ENCODE measurements around the gene HINT3. TPM values are rescaled to one million over a fixed set of nuclear protein-coding genes. Genes with fewer than 3 reads are reported as not detected.
A peak's percentile ranks its signal among the peaks of the same experiment; 100 is the strongest.
"Not testable (repeated sequence)": the region's sequence is repeated elsewhere in the genome, so short reads cannot be mapped to it uniquely, and the experiment has no call there.

Gene HINT3
- polyA plus RNA-seq, 2 donors = 2.8 to 10.1 TPM

GRCh38 chr6:125935520-125935919, 21.1 kb upstream of the HINT3 start:
- WGBS, 2 donors = 83 to 88% methylated on average over 5 of the region's 5 CpGs
- not testable (repeated sequence) for H3K4me3 ChIP-seq (ENCODE audit: low read depth in 1 of 2, low read length in 2 of 2); H3K9me3 ChIP-seq (ENCODE audit: control insufficient read depth in 2 of 2, insufficient read depth in 1 of 2, low read depth in 1 of 2, low read length in 1 of 2); H3K4me1 ChIP-seq (ENCODE audit: control insufficient read depth in 2 of 2, insufficient read depth in 2 of 2, low read length in 1 of 2); H3K36me3 ChIP-seq (ENCODE audit: control insufficient read depth in 2 of 2, insufficient read depth in 2 of 2, low read length in 1 of 2); H3K27me3 ChIP-seq (ENCODE audit: control insufficient read depth in 1 of 2, insufficient read depth in 2 of 2, low read length in 2 of 2); H3K27ac ChIP-seq (ENCODE audit: low read depth in 2 of 2, low read length in 1 of 2)

DNA sequence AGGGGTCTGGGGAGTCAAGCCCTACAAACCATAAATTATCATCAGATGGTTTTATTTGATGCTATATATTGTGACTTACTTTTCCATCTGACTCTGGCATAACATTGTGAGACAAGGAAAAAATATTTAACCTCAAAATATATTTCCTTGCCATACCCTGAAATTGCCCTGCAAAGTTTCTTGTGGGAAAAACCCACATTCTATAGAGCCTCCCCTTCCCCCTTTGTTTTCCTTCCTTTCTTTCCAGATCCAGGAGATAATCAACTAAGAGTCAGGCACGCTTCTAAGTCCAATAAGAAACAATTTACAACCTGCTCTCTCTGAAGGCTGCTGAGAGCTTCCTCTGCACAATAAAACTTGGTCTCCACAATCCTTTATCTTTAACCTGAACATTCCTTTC, 17.5 kb upstream of the HINT3 start:
- H3K9me3 ChIP-seq (ENCODE audit: control insufficient read depth in 2 of 2, insufficient read depth in 1 of 2, low read depth in 1 of 2, low read length in 1 of 2) = no peaks in the 10 kb centered on the region
- no peak overlapping the region for H3K4me3 ChIP-seq (ENCODE audit: low read depth in 1 of 2, low read length in 2 of 2)
- H3K27me3 ChIP-seq (ENCODE audit: control insufficient read depth in 1 of 2, insufficient read depth in 2 of 2, low read length in 2 of 2) = no peaks in the 10 kb centered on the region
- no peak overlapping the region for H3K27ac ChIP-seq (ENCODE audit: low read depth in 2 of 2, low read length in 1 of 2)
- 80 to 84% methylated on average over 1 of the region's 1 CpG for WGBS, 2 donors
- no peaks in the 10 kb centered on the region for H3K36me3 ChIP-seq (ENCODE audit: control insufficient read depth in 2 of 2, insufficient read depth in 2 of 2, low read length in 1 of 2)
- peaks cover 0 to 7% of the 10 kb centered on the region in 2 donors for H3K4me1 ChIP-seq (ENCODE audit: control insufficient read depth in 2 of 2, insufficient read depth in 2 of 2, low read length in 1 of 2)

GRCh38 chr6:125939791-125940190, 16.8 kb upstream of the HINT3 start:
- Histone ChIP-seq H3K36me3 (ENCODE audit: control insufficient read depth in 2 of 2, insufficient read depth in 2 of 2, low read length in 1 of 2) (no peaks in the 10 kb centered on the region), H3K4me3 (ENCODE audit: low read depth in 1 of 2, low read length in 2 of 2) (no peak overlapping the region), H3K4me1 (ENCODE audit: control insufficient read depth in 2 of 2, insufficient read depth in 2 of 2, low read length in 1 of 2) (peaks cover 0 to 7% of the 10 kb centered on the region in 2 donors), H3K9me3 (ENCODE audit: control insufficient read depth in 2 of 2, insufficient read depth in 1 of 2, low read depth in 1 of 2, low read length in 1 of 2) (no peaks in the 10 kb centered on the region), H3K27ac (ENCODE audit: low read depth in 2 of 2, low read length in 1 of 2) (no peak overlapping the region), H3K27me3 (ENCODE audit: control insufficient read depth in 1 of 2, insufficient read depth in 2 of 2, low read length in 2 of 2) (no peaks in the 10 kb centered on the region)
- WGBS, 2 donors = 58 to 62% methylated on average over 2 of the region's 2 CpGs

DNA sequence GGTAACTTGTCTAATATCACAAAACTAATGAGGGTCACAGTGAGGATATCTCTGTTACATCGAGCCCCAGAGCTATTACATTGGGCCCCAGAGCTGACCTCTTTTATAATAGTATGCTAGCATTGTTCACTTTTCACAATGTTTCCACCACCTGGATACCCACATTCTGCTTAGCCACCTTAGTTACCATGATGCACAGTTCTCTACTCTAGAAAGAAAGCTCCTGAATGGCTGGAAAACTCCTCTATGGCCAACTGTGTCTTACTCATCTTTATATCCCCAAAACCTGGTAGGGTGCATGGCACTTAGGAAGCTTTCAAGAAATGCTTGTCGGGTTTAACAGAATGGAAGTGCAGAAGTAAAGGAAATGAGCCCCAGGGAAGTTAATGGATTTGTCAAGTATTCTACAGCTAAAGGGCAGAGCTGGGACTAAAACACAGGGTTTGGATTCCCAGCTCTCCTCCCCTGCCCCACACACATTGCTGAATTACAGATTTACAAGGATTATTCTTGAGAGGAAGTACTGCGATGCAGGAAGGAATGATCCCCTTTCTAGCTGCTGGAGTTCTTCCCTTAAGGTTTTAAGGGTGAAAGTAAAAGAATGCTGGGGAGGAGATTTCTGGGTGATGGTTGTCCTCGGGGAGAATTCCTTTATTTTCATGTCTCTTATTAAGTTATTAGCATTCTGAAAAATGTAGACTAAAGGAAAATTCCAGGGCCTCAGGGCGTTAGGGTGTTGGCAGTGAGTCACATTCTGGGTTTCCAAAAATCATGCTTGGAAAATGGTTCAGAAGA, 16.1 kb upstream of the HINT3 start:
- WGBS, 2 donors = 38 to 47% methylated on average over 5 of the region's 5 CpGs
- H3K4me1 ChIP-seq (ENCODE audit: control insufficient read depth in 2 of 2, insufficient read depth in 2 of 2, low read length in 1 of 2) = peaks cover 0 to 7% of the 10 kb centered on the region in 2 donors
- no peaks in the 10 kb centered on the region for H3K27me3 ChIP-seq (ENCODE audit: control insufficient read depth in 1 of 2, insufficient read depth in 2 of 2, low read length in 2 of 2)
- no peaks in the 10 kb centered on the region for H3K9me3 ChIP-seq (ENCODE audit: control insufficient read depth in 2 of 2, insufficient read depth in 1 of 2, low read depth in 1 of 2, low read length in 1 of 2)
- H3K27ac ChIP-seq (ENCODE audit: low read depth in 2 of 2, low read length in 1 of 2) = peak overlapping the region; percentile 20 to 51
- H3K4me3 ChIP-seq (ENCODE audit: low read depth in 1 of 2, low read length in 2 of 2) = no peak overlapping the region
- no peaks in the 10 kb centered on the region for H3K36me3 ChIP-seq (ENCODE audit: control insufficient read depth in 2 of 2, insufficient read depth in 2 of 2, low read length in 1 of 2)

GRCh38 chr6:125942672-125943527, 13.7 kb upstream of the HINT3 start:
- 61 to 64% methylated on average over 10 of the region's 10 CpGs for WGBS, 2 donors

GRCh38 chr6:125943528-125944433, 12.8 kb upstream of the HINT3 start:
- Histone ChIP-seq H3K4me3 (ENCODE audit: low read depth in 1 of 2, low read length in 2 of 2) (no peak overlapping the region), H3K36me3 (ENCODE audit: control insufficient read depth in 2 of 2, insufficient read depth in 2 of 2, low read length in 1 of 2) (no peaks in the 10 kb centered on the region), H3K9me3 (ENCODE audit: control insufficient read depth in 2 of 2, insufficient read depth in 1 of 2, low read depth in 1 of 2, low read length in 1 of 2) (no peaks in the 10 kb centered on the region), H3K27ac (ENCODE audit: low read depth in 2 of 2, low read length in 1 of 2) (peak overlapping the region; percentile 73 to 76), H3K27me3 (ENCODE audit: control insufficient read depth in 1 of 2, insufficient read depth in 2 of 2, low read length in 2 of 2) (no peaks in the 10 kb centered on the region), H3K4me1 (ENCODE audit: control insufficient read depth in 2 of 2, insufficient read depth in 2 of 2, low read length in 1 of 2) (peaks cover 0 to 7% of the 10 kb centered on the region in 2 donors)
- 59 to 69% methylated on average over 4 of the region's 4 CpGs for WGBS, 2 donors

More at GRCh38 chr6:125942672-125943527, 13.7 kb upstream of the HINT3 start:
- peak overlapping the region; percentile 76 to 80 for H3K27ac ChIP-seq (ENCODE audit: low read depth in 2 of 2, low read length in 1 of 2)
- no peaks in the 10 kb centered on the region for H3K9me3 ChIP-seq (ENCODE audit: control insufficient read depth in 2 of 2, insufficient read depth in 1 of 2, low read depth in 1 of 2, low read length in 1 of 2)
- no peaks in the 10 kb centered on the region for H3K36me3 ChIP-seq (ENCODE audit: control insufficient read depth in 2 of 2, insufficient read depth in 2 of 2, low read length in 1 of 2)
- no peaks in the 10 kb centered on the region for H3K27me3 ChIP-seq (ENCODE audit: control insufficient read depth in 1 of 2, insufficient read depth in 2 of 2, low read length in 2 of 2)
- no peak overlapping the region for H3K4me3 ChIP-seq (ENCODE audit: low read depth in 1 of 2, low read length in 2 of 2)
- peaks cover 0 to 7% of the 10 kb centered on the region in 2 donors for H3K4me1 ChIP-seq (ENCODE audit: control insufficient read depth in 2 of 2, insufficient read depth in 2 of 2, low read length in 1 of 2)

GRCh38 chr6:125944434-125944816, 12.1 kb upstream of the HINT3 start:
- Histone ChIP-seq H3K27me3 (ENCODE audit: control insufficient read depth in 1 of 2, insufficient read depth in 2 of 2, low read length in 2 of 2) (no peaks in the 10 kb centered on the region), H3K4me3 (ENCODE audit: low read depth in 1 of 2, low read length in 2 of 2) (no peak overlapping the region), H3K9me3 (ENCODE audit: control insufficient read depth in 2 of 2, insufficient read depth in 1 of 2, low read depth in 1 of 2, low read length in 1 of 2) (no peaks in the 10 kb centered on the region), H3K4me1 (ENCODE audit: control insufficient read depth in 2 of 2, insufficient read depth in 2 of 2, low read length in 1 of 2) (peaks cover 0 to 7% of the 10 kb centered on the region in 2 donors), H3K27ac (ENCODE audit: low read depth in 2 of 2, low read length in 1 of 2) (peak overlapping the region; percentile 30 to 55), H3K36me3 (ENCODE audit: control insufficient read depth in 2 of 2, insufficient read depth in 2 of 2, low read length in 1 of 2) (no peaks in the 10 kb centered on the region)
- 10% methylated on average over 5 of the region's 5 CpGs for WGBS, 2 donors

DNA sequence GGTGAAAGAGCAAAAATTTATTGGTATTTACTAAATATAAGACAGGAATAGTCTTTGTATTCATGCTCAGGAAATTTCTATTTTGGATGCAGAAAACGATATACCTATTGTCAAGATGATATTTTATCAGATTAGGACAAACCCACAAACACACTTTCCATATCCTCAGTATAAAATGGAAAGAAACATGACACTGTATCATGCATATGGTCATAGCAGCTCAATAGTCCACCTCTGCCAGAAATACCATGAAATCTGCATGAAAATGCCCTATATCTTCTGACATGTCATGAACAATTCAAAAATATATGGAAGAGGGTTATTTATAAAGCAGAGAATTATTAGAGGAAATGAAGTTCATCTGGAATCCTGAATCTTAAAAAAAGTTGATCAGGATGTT, 11.7 kb upstream of the HINT3 start:
- no peak overlapping the region for H3K4me3 ChIP-seq (ENCODE audit: low read depth in 1 of 2, low read length in 2 of 2)
- peaks cover 0 to 7% of the 10 kb centered on the region in 2 donors for H3K4me1 ChIP-seq (ENCODE audit: control insufficient read depth in 2 of 2, insufficient read depth in 2 of 2, low read length in 1 of 2)
- H3K36me3 ChIP-seq (ENCODE audit: control insufficient read depth in 2 of 2, insufficient read depth in 2 of 2, low read length in 1 of 2) = no peaks in the 10 kb centered on the region
- no peaks in the 10 kb centered on the region for H3K9me3 ChIP-seq (ENCODE audit: control insufficient read depth in 2 of 2, insufficient read depth in 1 of 2, low read depth in 1 of 2, low read length in 1 of 2)
- no peaks in the 10 kb centered on the region for H3K27me3 ChIP-seq (ENCODE audit: control insufficient read depth in 1 of 2, insufficient read depth in 2 of 2, low read length in 2 of 2)
- H3K27ac ChIP-seq (ENCODE audit: low read depth in 2 of 2, low read length in 1 of 2) = no peak overlapping the region
- 54 to 60% methylated on average over 1 of the region's 1 CpG for WGBS, 2 donors
